K562 (cell line): Measurements from ENCODE around the gene SELPLG. TPM values are rescaled to one million over a fixed set of nuclear protein-coding genes. Genes with fewer than 3 reads are reported as not detected.

ENCODE experiments used
- microRNA-seq: library from miRNA; unstranded; fragments of <30 nt; microRNA quantifications from one replicate; pipeline ENCODE4, GENCODE V29; 2018; ENCODE audit warnings: borderline microRNAs expressed
- polyA plus RNA-seq, 8 experiments: library from polyadenylated mRNA; depleted of rRNA in 4 of 8; stranded (reverse) in 5 of 8; unstranded in 3 of 8; fragments of >200 nt; fragmentation: Nextera tagmentation in 2 of 8; fragmentation: Illumina TruSeq in 1 of 8; extraction: Ambion mirVana in 2 of 8; extraction: Trizol in 1 of 8; gene quantifications; 2 replicates each; pipeline versions ENCODE4 v1.2.1 to v1.2.3, GENCODE V29; 2011 to 2014; ENCODE audit warnings: inconsistent platforms in 1 of 8, missing spikeins in 1 of 8
- small RNA-seq: library from RNA; depleted of rRNA; stranded (forward); fragments of <200 nt; gene quantifications from one replicate; pipeline ENCODE3, GENCODE V24; 2014
- total RNA-seq, 7 experiments: library from RNA; depleted of rRNA in 6 of 7; stranded (reverse); fragments of >200 nt in 6 of 7; fragmentation: Illumina TruSeq in 2 of 7; extraction: Trizol in 2 of 7; gene quantifications; 2 replicates each; pipeline versions ENCODE4 v1.2.1 to v1.2.3, GENCODE V29; 2011 to 2021; ENCODE audit warnings: low replicate concordance in 1 of 7

Gene SELPLG
- total and polyA plus RNA-seq, 9 of the 15 experiments (the other 6 are each of a cell fraction or from before 2014, with no cell fraction given), result 0.22 to 10.2 (median 1.7) TPM

Small RNAs within 50 kb of the gene (microRNA-seq; reads per million reads assigned to microRNA genes)
- gene MIR4496, result not detected

Small RNAs within 50 kb of the gene (small RNA-seq; reads per million reads assigned to genes)
- not detected for gene RNU7-169P

Other genes with a start within 250 kb of the SELPLG start
- gene FICD, start 118.6 kb downstream of the SELPLG start, total RNA-seq (2014; rRNA removed), result 3.1 and 4.5 TPM in 2 replicates
- 1.9 TPM in 2 replicates for gene FICD, start 118.6 kb downstream of the SELPLG start, total RNA-seq (2014; rRNA removed; fragmentation: Illumina TruSeq; extraction: Trizol)
- gene FICD, start 118.6 kb downstream of the SELPLG start, total RNA-seq (2015; rRNA removed; fragmentation: Illumina TruSeq; extraction: Trizol), result 2.8 and 3.1 TPM in 2 replicates
- gene FICD, start 118.6 kb downstream of the SELPLG start, total RNA-seq (2021), result 3.0 and 3.4 TPM in 2 replicates
- gene FICD, start 118.6 kb downstream of the SELPLG start, polyA plus RNA-seq (2011; rRNA removed), result 0.80 and 0.88 TPM in 2 replicates
- gene FICD, start 118.6 kb downstream of the SELPLG start, polyA plus RNA-seq (2014; fragmentation: Illumina TruSeq; extraction: Trizol), result 1.6 and 2.0 TPM in 2 replicates
- gene FICD, start 118.6 kb downstream of the SELPLG start, polyA plus RNA-seq (2014; fragmentation: Nextera tagmentation; extraction: Ambion mirVana), result 1 to 10 TPM; 1.1 to 1.2 TPM
- gene FICD, start 118.6 kb downstream of the SELPLG start, polyA plus RNA-seq (2014; rRNA removed), result 2.1 and 2.7 TPM in 2 replicates
- 167 and 396 TPM in 2 replicates for gene SART3, start 72.7 kb downstream of the SELPLG start, total RNA-seq (2014; rRNA removed)
- gene SART3, start 72.7 kb downstream of the SELPLG start, total RNA-seq (2014; rRNA removed; fragmentation: Illumina TruSeq; extraction: Trizol), result 64.7 and 66.7 TPM in 2 replicates
- 103 and 104 TPM in 2 replicates for gene SART3, start 72.7 kb downstream of the SELPLG start, total RNA-seq (2015; rRNA removed; fragmentation: Illumina TruSeq; extraction: Trizol)
- gene SART3, start 72.7 kb downstream of the SELPLG start, total RNA-seq (2021), result 63.2 and 72.6 TPM in 2 replicates
- 32.1 and 33.7 TPM in 2 replicates for gene SART3, start 72.7 kb downstream of the SELPLG start, polyA plus RNA-seq (2011; rRNA removed)
- 54.4 and 56.7 TPM in 2 replicates for gene SART3, start 72.7 kb downstream of the SELPLG start, polyA plus RNA-seq (2014; fragmentation: Illumina TruSeq; extraction: Trizol)
- 1 to 10 TPM; 8.9 to 9.9 TPM for gene SART3, start 72.7 kb downstream of the SELPLG start, polyA plus RNA-seq (2014; fragmentation: Nextera tagmentation; extraction: Ambion mirVana)
- 52.6 and 58.4 TPM in 2 replicates for gene SART3, start 72.7 kb downstream of the SELPLG start, polyA plus RNA-seq (2014; rRNA removed)
- gene ISCU, start 71.3 kb downstream of the SELPLG start, total RNA-seq (2014; rRNA removed), result 92.5 and 136 TPM in 2 replicates
- 74.2 and 77.5 TPM in 2 replicates for gene ISCU, start 71.3 kb downstream of the SELPLG start, total RNA-seq (2014; rRNA removed; fragmentation: Illumina TruSeq; extraction: Trizol)
- gene ISCU, start 71.3 kb downstream of the SELPLG start, total RNA-seq (2015; rRNA removed; fragmentation: Illumina TruSeq; extraction: Trizol), result 75.6 and 77.3 TPM in 2 replicates
- 67.8 and 68.7 TPM in 2 replicates for gene ISCU, start 71.3 kb downstream of the SELPLG start, total RNA-seq (2021)
- gene ISCU, start 71.3 kb downstream of the SELPLG start, polyA plus RNA-seq (2011; rRNA removed), result 80.9 and 89.6 TPM in 2 replicates
- gene ISCU, start 71.3 kb downstream of the SELPLG start, polyA plus RNA-seq (2014; fragmentation: Illumina TruSeq; extraction: Trizol), result 69.4 and 77.7 TPM in 2 replicates
- 10 to 100 TPM; 15.9 to 19.8 TPM for gene ISCU, start 71.3 kb downstream of the SELPLG start, polyA plus RNA-seq (2014; fragmentation: Nextera tagmentation; extraction: Ambion mirVana)
- gene ISCU, start 71.3 kb downstream of the SELPLG start, polyA plus RNA-seq (2014; rRNA removed), result 84.7 and 86.8 TPM in 2 replicates
- gene TMEM119, start 35.8 kb downstream of the SELPLG start, total RNA-seq (2014; rRNA removed), result not detected in 2 replicates
- gene TMEM119, start 35.8 kb downstream of the SELPLG start, total RNA-seq (2014; rRNA removed; fragmentation: Illumina TruSeq; extraction: Trizol), result not detected in 2 replicates
- gene TMEM119, start 35.8 kb downstream of the SELPLG start, total RNA-seq (2015; rRNA removed; fragmentation: Illumina TruSeq; extraction: Trizol), result not detected in 2 replicates
- gene TMEM119, start 35.8 kb downstream of the SELPLG start, total RNA-seq (2021), result 0.18 TPM in 1 of 2 replicates, not detected in the other
- not detected in 2 replicates for gene TMEM119, start 35.8 kb downstream of the SELPLG start, polyA plus RNA-seq (2011; rRNA removed)
- gene TMEM119, start 35.8 kb downstream of the SELPLG start, polyA plus RNA-seq (2014; fragmentation: Illumina TruSeq; extraction: Trizol), result not detected in 2 replicates
- gene TMEM119, start 35.8 kb downstream of the SELPLG start, polyA plus RNA-seq (2014; fragmentation: Nextera tagmentation; extraction: Ambion mirVana), result not detected
- gene TMEM119, start 35.8 kb downstream of the SELPLG start, polyA plus RNA-seq (2014; rRNA removed), result not detected in 2 replicates
- 118 and 123 TPM in 2 replicates for gene CORO1C, start 97.6 kb upstream of the SELPLG start, total RNA-seq (2014; rRNA removed)
- gene CORO1C, start 97.6 kb upstream of the SELPLG start, total RNA-seq (2014; rRNA removed; fragmentation: Illumina TruSeq; extraction: Trizol), result 154 and 166 TPM in 2 replicates
- 141 and 147 TPM in 2 replicates for gene CORO1C, start 97.6 kb upstream of the SELPLG start, total RNA-seq (2015; rRNA removed; fragmentation: Illumina TruSeq; extraction: Trizol)
- 206 TPM in 2 replicates for gene CORO1C, start 97.6 kb upstream of the SELPLG start, total RNA-seq (2021)
- 265 and 280 TPM in 2 replicates for gene CORO1C, start 97.6 kb upstream of the SELPLG start, polyA plus RNA-seq (2011; rRNA removed)
- 142 and 159 TPM in 2 replicates for gene CORO1C, start 97.6 kb upstream of the SELPLG start, polyA plus RNA-seq (2014; fragmentation: Illumina TruSeq; extraction: Trizol)
- gene CORO1C, start 97.6 kb upstream of the SELPLG start, polyA plus RNA-seq (2014; fragmentation: Nextera tagmentation; extraction: Ambion mirVana), result 10 to 100 TPM; 55.2 to 68.6 TPM
- 125 and 150 TPM in 2 replicates for gene CORO1C, start 97.6 kb upstream of the SELPLG start, polyA plus RNA-seq (2014; rRNA removed)
- 2.0 and 2.9 TPM in 2 replicates for gene SSH1, start 223.7 kb upstream of the SELPLG start, total RNA-seq (2014; rRNA removed)
- gene SSH1, start 223.7 kb upstream of the SELPLG start, total RNA-seq (2014; rRNA removed; fragmentation: Illumina TruSeq; extraction: Trizol), result 2.3 and 2.5 TPM in 2 replicates
- 1.7 and 2.2 TPM in 2 replicates for gene SSH1, start 223.7 kb upstream of the SELPLG start, total RNA-seq (2015; rRNA removed; fragmentation: Illumina TruSeq; extraction: Trizol)
- gene SSH1, start 223.7 kb upstream of the SELPLG start, total RNA-seq (2021), result 5.5 and 6.5 TPM in 2 replicates
- gene SSH1, start 223.7 kb upstream of the SELPLG start, polyA plus RNA-seq (2011; rRNA removed), result 3.4 and 4.2 TPM in 2 replicates
- 2.5 and 3.1 TPM in 2 replicates for gene SSH1, start 223.7 kb upstream of the SELPLG start, polyA plus RNA-seq (2014; fragmentation: Illumina TruSeq; extraction: Trizol)
- under 1 TPM; 0.41 to 0.45 TPM for gene SSH1, start 223.7 kb upstream of the SELPLG start, polyA plus RNA-seq (2014; fragmentation: Nextera tagmentation; extraction: Ambion mirVana)
- gene SSH1, start 223.7 kb upstream of the SELPLG start, polyA plus RNA-seq (2014; rRNA removed), result 2.3 and 2.8 TPM in 2 replicates
- gene DAO, start 246.2 kb upstream of the SELPLG start, total RNA-seq (2014; rRNA removed), result not detected in 2 replicates
- gene DAO, start 246.2 kb upstream of the SELPLG start, total RNA-seq (2014; rRNA removed; fragmentation: Illumina TruSeq; extraction: Trizol), result not detected in 2 replicates
- not detected in 2 replicates for gene DAO, start 246.2 kb upstream of the SELPLG start, total RNA-seq (2015; rRNA removed; fragmentation: Illumina TruSeq; extraction: Trizol)
- not detected in 2 replicates for gene DAO, start 246.2 kb upstream of the SELPLG start, total RNA-seq (2021)
- gene DAO, start 246.2 kb upstream of the SELPLG start, polyA plus RNA-seq (2011; rRNA removed), result not detected in 2 replicates
- not detected in 2 replicates for gene DAO, start 246.2 kb upstream of the SELPLG start, polyA plus RNA-seq (2014; fragmentation: Illumina TruSeq; extraction: Trizol)
- not detected for gene DAO, start 246.2 kb upstream of the SELPLG start, polyA plus RNA-seq (2014; fragmentation: Nextera tagmentation; extraction: Ambion mirVana)
- not detected in 2 replicates for gene DAO, start 246.2 kb upstream of the SELPLG start, polyA plus RNA-seq (2014; rRNA removed)